ENCODE measurements around the gene ABL2.
A peak's percentile ranks its signal among the peaks of the same experiment; 100 is the strongest.
"Not testable (repeated sequence)": the region's sequence is repeated elsewhere in the genome, so short reads cannot be mapped to it uniquely, and the experiment has no call there.

The ABL2 gene

GRCh38 chr1:179234863-179235262 lies 5.4 kb upstream of the ABL2 start:
- no peaks in the 10 kb centered on the region for H3K9me3 ChIP-seq (ENCODE audit: insufficient read depth, low read length)

GRCh38 chr1:179231923-179232322 lies 2.4 kb upstream of the ABL2 start:
- no peak overlapping the region for H3K9ac ChIP-seq (ENCODE audit: insufficient read length, low read depth)
- peaks cover 8% of the 10 kb centered on the region for H3K36me3 ChIP-seq (ENCODE audit: insufficient read depth, insufficient read length, low read length)
- no peaks in the 10 kb centered on the region for H3K4me1 ChIP-seq (ENCODE audit: insufficient read depth, insufficient read length)
- DNase-seq (ENCODE audit: low read depth, low spot score), result no peak
- TF ChIP-seq YY1 (IDR thresholded peaks at IDR 0.05; ENCODE audit: insufficient read depth, insufficient read length), result no peak
- no peak for TF ChIP-seq ZNF274 (IDR thresholded peaks at IDR 0.05; ENCODE audit: low read depth, low read length)
- no peak for TF ChIP-seq SUZ12 (IDR thresholded peaks at IDR 0.05; ENCODE audit: extremely low read depth, insufficient read depth, insufficient read length)
- H3K4me3 ChIP-seq (ENCODE audit: insufficient read length, low read depth), result no peak overlapping the region
- peaks cover 3% of the 10 kb centered on the region for H3K27me3 ChIP-seq (ENCODE audit: insufficient read depth, insufficient read length)
- no peaks in the 10 kb centered on the region for H3K9me3 ChIP-seq (ENCODE audit: insufficient read depth, low read length)

More at GRCh38 chr1:179234863-179235262, 5.4 kb upstream of the ABL2 start:
- H3K9ac ChIP-seq (ENCODE audit: insufficient read length, low read depth), result no peak overlapping the region
- TF ChIP-seq YY1 (IDR thresholded peaks at IDR 0.05; ENCODE audit: insufficient read depth, insufficient read length) (no peak), SUZ12 (IDR thresholded peaks at IDR 0.05; ENCODE audit: extremely low read depth, insufficient read depth, insufficient read length) (no peak), ZNF274 (IDR thresholded peaks at IDR 0.05; ENCODE audit: low read depth, low read length) (no peak)
- H3K36me3 ChIP-seq (ENCODE audit: insufficient read depth, insufficient read length, low read length), result no peaks in the 10 kb centered on the region
- H3K4me3 ChIP-seq (ENCODE audit: insufficient read length, low read depth), result no peak overlapping the region
- H3K4me1 ChIP-seq (ENCODE audit: insufficient read depth, insufficient read length), result no peaks in the 10 kb centered on the region
- peaks cover 3% of the 10 kb centered on the region for H3K27me3 ChIP-seq (ENCODE audit: insufficient read depth, insufficient read length)
- DNase-seq (ENCODE audit: low read depth, low spot score), result no peak

GRCh38 chr1:179230721-179231120 lies 1.2 kb upstream of the ABL2 start:
- no peak overlapping the region for H3K9ac ChIP-seq (ENCODE audit: insufficient read length, low read depth)
- peaks cover 3% of the 10 kb centered on the region for H3K27me3 ChIP-seq (ENCODE audit: insufficient read depth, insufficient read length)
- no peaks in the 10 kb centered on the region for H3K9me3 ChIP-seq (ENCODE audit: insufficient read depth, low read length)
- no peak for DNase-seq (ENCODE audit: low read depth, low spot score)
- no peak overlapping the region for H3K4me3 ChIP-seq (ENCODE audit: insufficient read length, low read depth)
- peaks cover 14% of the 10 kb centered on the region for H3K36me3 ChIP-seq (ENCODE audit: insufficient read depth, insufficient read length, low read length)
- H3K4me1 ChIP-seq (ENCODE audit: insufficient read depth, insufficient read length), result no peaks in the 10 kb centered on the region
- TF ChIP-seq ZNF274 (IDR thresholded peaks at IDR 0.05; ENCODE audit: low read depth, low read length), result no peak
- TF ChIP-seq SUZ12 (IDR thresholded peaks at IDR 0.05; ENCODE audit: extremely low read depth, insufficient read depth, insufficient read length), result no peak
- TF ChIP-seq YY1 (IDR thresholded peaks at IDR 0.05; ENCODE audit: insufficient read depth, insufficient read length), result no peak

- no peak overlapping the region for H3K9ac ChIP-seq (ENCODE audit: insufficient read length, low read depth)
Observed at GRCh38 chr1:179230251-179230650, 774 bp upstream of the ABL2 start.

DNA sequence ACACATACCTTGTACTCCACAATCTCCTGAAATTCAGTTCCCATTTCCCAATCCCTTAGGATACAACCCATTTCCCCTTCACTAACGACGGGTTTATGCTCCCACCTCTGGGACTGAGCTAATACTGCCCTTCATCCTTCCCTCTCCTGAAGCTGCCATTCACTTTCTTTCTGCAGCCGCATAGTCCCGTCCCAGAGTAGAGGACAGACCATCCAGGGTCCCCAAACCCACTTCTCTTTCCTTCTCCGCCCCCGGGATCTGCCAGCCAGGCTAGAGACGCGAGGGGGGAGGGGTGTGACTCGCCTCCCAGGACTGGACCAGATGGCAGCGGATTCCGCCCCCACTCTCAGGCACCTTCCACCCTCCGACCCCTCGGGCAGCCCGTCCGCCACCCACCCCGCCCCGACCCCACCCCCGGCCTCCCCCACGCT lies 679 bp downstream of the ABL2 start:
- DNase-seq (ENCODE audit: low read depth, low spot score), result peak; percentile 35
- Histone ChIP-seq H3K4me1 (ENCODE audit: insufficient read depth, insufficient read length) (no peaks in the 10 kb centered on the region), H3K9ac (ENCODE audit: insufficient read length, low read depth) (peak overlapping the region; percentile 90)

More at GRCh38 chr1:179230251-179230650, 774 bp upstream of the ABL2 start:
- Histone ChIP-seq H3K4me3 (ENCODE audit: insufficient read length, low read depth) (peak overlapping the region; percentile 66), H3K4me1 (ENCODE audit: insufficient read depth, insufficient read length) (no peaks in the 10 kb centered on the region), H3K36me3 (ENCODE audit: insufficient read depth, insufficient read length, low read length) (peaks cover 14% of the 10 kb centered on the region), H3K9me3 (ENCODE audit: insufficient read depth, low read length) (no peaks in the 10 kb centered on the region), H3K27me3 (ENCODE audit: insufficient read depth, insufficient read length) (peaks cover 3% of the 10 kb centered on the region)
- no peak for TF ChIP-seq SUZ12 (IDR thresholded peaks at IDR 0.05; ENCODE audit: extremely low read depth, insufficient read depth, insufficient read length)
- no peak for TF ChIP-seq ZNF274 (IDR thresholded peaks at IDR 0.05; ENCODE audit: low read depth, low read length)
- no peak for TF ChIP-seq YY1 (IDR thresholded peaks at IDR 0.05; ENCODE audit: insufficient read depth, insufficient read length)
- DNase-seq (ENCODE audit: low read depth, low spot score), result no peak

DNA sequence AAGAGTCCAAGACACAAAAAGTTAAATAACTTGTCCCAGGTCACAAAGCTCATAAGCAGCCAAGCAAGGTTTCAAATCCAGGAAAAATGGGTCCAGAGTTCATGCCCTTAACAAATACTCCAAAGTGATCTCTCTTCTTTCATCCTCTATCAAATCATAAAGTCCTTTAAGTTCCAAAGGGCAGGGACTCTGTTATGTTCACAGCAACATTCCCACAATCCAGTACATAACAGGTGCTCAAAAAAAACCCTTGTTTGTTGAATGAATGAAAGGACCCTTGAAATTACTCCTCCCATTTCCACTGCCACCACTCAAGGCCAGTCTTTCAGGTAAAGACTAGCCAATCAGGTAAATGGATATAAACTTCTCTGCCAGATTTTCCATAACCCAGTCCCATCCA lies 2.7 kb downstream of the ABL2 start:
- Histone ChIP-seq H3K27me3 (ENCODE audit: insufficient read depth, insufficient read length) (peaks cover 3% of the 10 kb centered on the region), H3K9ac (ENCODE audit: insufficient read length, low read depth) (no peak overlapping the region), H3K9me3 (ENCODE audit: insufficient read depth, low read length) (no peaks in the 10 kb centered on the region), H3K36me3 (ENCODE audit: insufficient read depth, insufficient read length, low read length) (peaks cover 41% of the 10 kb centered on the region), H3K4me3 (ENCODE audit: insufficient read length, low read depth) (no peak overlapping the region), H3K4me1 (ENCODE audit: insufficient read depth, insufficient read length) (no peaks in the 10 kb centered on the region)
- DNase-seq (ENCODE audit: low read depth, low spot score), result no peak
- TF ChIP-seq SUZ12 (IDR thresholded peaks at IDR 0.05; ENCODE audit: extremely low read depth, insufficient read depth, insufficient read length) (no peak), YY1 (IDR thresholded peaks at IDR 0.05; ENCODE audit: insufficient read depth, insufficient read length) (no peak), ZNF274 (IDR thresholded peaks at IDR 0.05; ENCODE audit: low read depth, low read length) (no peak)

More for the DNA sequence above, 679 bp downstream of the ABL2 start:
- Histone ChIP-seq H3K4me3 (ENCODE audit: insufficient read length, low read depth) (peak overlapping the region; percentile 83), H3K27me3 (ENCODE audit: insufficient read depth, insufficient read length) (peaks cover 3% of the 10 kb centered on the region), H3K9me3 (ENCODE audit: insufficient read depth, low read length) (no peaks in the 10 kb centered on the region), H3K36me3 (ENCODE audit: insufficient read depth, insufficient read length, low read length) (peaks cover 27% of the 10 kb centered on the region)
- no peak for TF ChIP-seq YY1 (IDR thresholded peaks at IDR 0.05; ENCODE audit: insufficient read depth, insufficient read length)
- no peak for TF ChIP-seq SUZ12 (IDR thresholded peaks at IDR 0.05; ENCODE audit: extremely low read depth, insufficient read depth, insufficient read length)
- no peak for TF ChIP-seq ZNF274 (IDR thresholded peaks at IDR 0.05; ENCODE audit: low read depth, low read length)

DNA sequence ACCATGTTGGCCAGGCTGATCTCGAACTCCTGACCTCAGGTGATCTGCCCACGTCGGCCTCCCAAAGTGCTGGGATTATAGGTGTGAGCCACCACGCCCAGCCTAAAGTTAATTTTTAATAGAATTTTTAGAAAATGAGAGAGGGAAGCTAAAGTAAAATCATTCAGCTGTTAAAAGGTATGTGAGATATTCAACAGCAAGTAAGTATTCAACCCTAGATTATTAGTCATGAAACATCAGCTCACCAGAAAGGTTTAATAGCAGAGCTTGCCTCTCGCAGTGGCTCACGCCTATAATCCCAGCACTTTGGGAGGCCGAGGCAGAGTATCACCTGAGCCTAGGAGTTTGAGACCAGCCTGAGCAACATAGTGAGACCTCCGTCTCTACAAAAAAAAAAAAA lies 5.0 kb downstream of the ABL2 start:
- not testable (repeated sequence) for H3K9ac ChIP-seq (ENCODE audit: insufficient read length, low read depth); DNase-seq (ENCODE audit: low read depth, low spot score); H3K27me3 ChIP-seq (ENCODE audit: insufficient read depth, insufficient read length); H3K9me3 ChIP-seq (ENCODE audit: insufficient read depth, low read length); H3K4me3 ChIP-seq (ENCODE audit: insufficient read length, low read depth); H3K4me1 ChIP-seq (ENCODE audit: insufficient read depth, insufficient read length)
- peaks cover 62% of the 10 kb centered on the region for H3K36me3 ChIP-seq (ENCODE audit: insufficient read depth, insufficient read length, low read length)

- H3K4me1 ChIP-seq (ENCODE audit: insufficient read depth, insufficient read length); H3K4me3 ChIP-seq (ENCODE audit: insufficient read length, low read depth); H3K27me3 ChIP-seq (ENCODE audit: insufficient read depth, insufficient read length); H3K9ac ChIP-seq (ENCODE audit: insufficient read length, low read depth); H3K9me3 ChIP-seq (ENCODE audit: insufficient read depth, low read length); DNase-seq (ENCODE audit: low read depth, low spot score): not testable (repeated sequence)
- H3K36me3 ChIP-seq (ENCODE audit: insufficient read depth, insufficient read length, low read length), result peaks cover 65% of the 10 kb centered on the region
Observed at GRCh38 chr1:179221121-179221520, 8.4 kb downstream of the ABL2 start.
